ENCODE results near the gene CXCL10. TPM values are rescaled to one million over a fixed set of nuclear protein-coding genes. Genes with fewer than 3 reads are reported as not detected.

The CXCL10 gene
- total RNA-seq, 2 donors from 2014 or later, result 0.28 TPM; not detected in 1

- Histone ChIP-seq H3K27ac (no peak overlapping the region), H3K27me3 (no peaks in the 10 kb centered on the region), H3K9me3 (no peaks in the 10 kb centered on the region), H3K4me3 (no peak overlapping the region), H3K36me3 (no peaks in the 10 kb centered on the region), H3K4me1 (no peaks in the 10 kb centered on the region)
- no peak for TF ChIP-seq CTCF (IDR thresholded peaks at IDR 0.05)
- no peak for DNase-seq (ENCODE audit: low spot score)
Observed at GRCh38 chr4:75997081-75997480, 26.2 kb downstream of the CXCL10 start.

- no peak overlapping the region for H3K4me3 ChIP-seq
- H3K36me3 ChIP-seq, result no peaks in the 10 kb centered on the region
- no peaks in the 10 kb centered on the region for H3K27me3 ChIP-seq
- no peak overlapping the region for H3K27ac ChIP-seq
- DNase-seq (ENCODE audit: low spot score), result no peak
- H3K4me1 ChIP-seq, result peaks cover 0 to 5% of the 10 kb centered on the region in 2 donors
- H3K9me3 ChIP-seq, result no peaks in the 10 kb centered on the region
- peak; percentile 62 to 77 for TF ChIP-seq CTCF (IDR thresholded peaks at IDR 0.05)
Observed at GRCh38 chr4:75995727-75996126, 27.6 kb downstream of the CXCL10 start.

- H3K4me3 ChIP-seq, result no peak overlapping the region
- no peak for TF ChIP-seq CTCF (IDR thresholded peaks at IDR 0.05)
- DNase-seq (ENCODE audit: low spot score), result no peak
- no peaks in the 10 kb centered on the region for H3K27me3 ChIP-seq
- H3K36me3 ChIP-seq, result no peaks in the 10 kb centered on the region
- peaks cover 0 to 30% of the 10 kb centered on the region in 2 donors for H3K4me1 ChIP-seq
- H3K9me3 ChIP-seq, result no peaks in the 10 kb centered on the region
- no peak overlapping the region for H3K27ac ChIP-seq
Observed at GRCh38 chr4:75992462-75992861, 30.8 kb downstream of the CXCL10 start.

- no peak for DNase-seq (ENCODE audit: low spot score)
- TF ChIP-seq CTCF (IDR thresholded peaks at IDR 0.05), result no peak
- no peaks in the 10 kb centered on the region for H3K9me3 ChIP-seq
- H3K4me3 ChIP-seq, result peak overlapping the region; percentile 67 to 82
- peak overlapping the region; percentile 75 to 80 for H3K27ac ChIP-seq
- H3K27me3 ChIP-seq, result no peaks in the 10 kb centered on the region
- no peaks in the 10 kb centered on the region for H3K36me3 ChIP-seq
- peaks cover 0 to 32% of the 10 kb centered on the region in 2 donors for H3K4me1 ChIP-seq
Observed at GRCh38 chr4:75989846-75990528, 33.3 kb downstream of the CXCL10 start.

GRCh38 chr4:75985116-75985515 lies 38.2 kb downstream of the CXCL10 start:
- H3K4me1 ChIP-seq, result peaks cover 0 to 27% of the 10 kb centered on the region in 2 donors
- no peak overlapping the region for H3K27ac ChIP-seq
- peaks cover 15% of the 10 kb centered on the region for H3K36me3 ChIP-seq
- H3K4me3 ChIP-seq, result no peak overlapping the region
- H3K9me3 ChIP-seq, result no peaks in the 10 kb centered on the region
- H3K27me3 ChIP-seq, result no peaks in the 10 kb centered on the region
- TF ChIP-seq CTCF (IDR thresholded peaks at IDR 0.05), result no peak
- no peak for DNase-seq (ENCODE audit: low spot score)

GRCh38 chr4:75980576-75980975 lies 42.7 kb downstream of the CXCL10 start:
- no peak for TF ChIP-seq CTCF (IDR thresholded peaks at IDR 0.05)
- H3K36me3 ChIP-seq, result peaks cover 42% of the 10 kb centered on the region

More at GRCh38 chr4:75980576-75980975, 42.7 kb downstream of the CXCL10 start:
- Histone ChIP-seq H3K4me1 (no peaks in the 10 kb centered on the region), H3K27ac (no peak overlapping the region), H3K9me3 (no peaks in the 10 kb centered on the region), H3K4me3 (no peak overlapping the region), H3K27me3 (no peaks in the 10 kb centered on the region)
- DNase-seq (ENCODE audit: low spot score), result no peak

Measured in right atrium auricular region (tissue), 2 donors.